Spleen (tissue), 7 donors: ENCODE results near the gene RAB3IL1.
A peak's percentile ranks its signal among the peaks of the same experiment; 100 is the strongest.

ENCODE experiments used
- POLR2A ChIP-seq, 3 donors: fragments of 450-650 bp; IDR thresholded peaks; one replicate each; pipeline ENCODE4 v1.5.1; 2017; ENCODE audit warnings: antibody characterized with exemption in 3 of 3, mild to moderate bottlenecking in 1 of 3
- TF ChIP-seq, protein P1 (sequence below), 11 experiments: fragments of 200-600 bp in 7 of 11; fragments of 450-650 bp in 4 of 11; sonication (generic) in 4 of 11; IDR thresholded peaks in 8 of 11; conservative IDR thresholded peaks in 3 of 11; 1 replicate in 7 of 11; 2 replicates in 4 of 11; pipeline versions ENCODE4 v1.4.0 to v1.8.0; 2016 to 2021; ENCODE audit warnings: antibody characterized with exemption in 11 of 11, inconsistent platforms in 4 of 11, mild to moderate bottlenecking in 1 of 11
- donor health status: DM: no; HTN: no; CAD: no; lungs with moderate emphysema.
- donor health status: DM: no; HTN: no; CAD: no.
- donor health status: DM: no; HTN: no; CAD: no.

- TF ChIP-seq, protein P1, sequence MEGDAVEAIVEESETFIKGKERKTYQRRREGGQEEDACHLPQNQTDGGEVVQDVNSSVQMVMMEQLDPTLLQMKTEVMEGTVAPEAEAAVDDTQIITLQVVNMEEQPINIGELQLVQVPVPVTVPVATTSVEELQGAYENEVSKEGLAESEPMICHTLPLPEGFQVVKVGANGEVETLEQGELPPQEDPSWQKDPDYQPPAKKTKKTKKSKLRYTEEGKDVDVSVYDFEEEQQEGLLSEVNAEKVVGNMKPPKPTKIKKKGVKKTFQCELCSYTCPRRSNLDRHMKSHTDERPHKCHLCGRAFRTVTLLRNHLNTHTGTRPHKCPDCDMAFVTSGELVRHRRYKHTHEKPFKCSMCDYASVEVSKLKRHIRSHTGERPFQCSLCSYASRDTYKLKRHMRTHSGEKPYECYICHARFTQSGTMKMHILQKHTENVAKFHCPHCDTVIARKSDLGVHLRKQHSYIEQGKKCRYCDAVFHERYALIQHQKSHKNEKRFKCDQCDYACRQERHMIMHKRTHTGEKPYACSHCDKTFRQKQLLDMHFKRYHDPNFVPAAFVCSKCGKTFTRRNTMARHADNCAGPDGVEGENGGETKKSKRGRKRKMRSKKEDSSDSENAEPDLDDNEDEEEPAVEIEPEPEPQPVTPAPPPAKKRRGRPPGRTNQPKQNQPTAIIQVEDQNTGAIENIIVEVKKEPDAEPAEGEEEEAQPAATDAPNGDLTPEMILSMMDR (IDR thresholded peaks at IDR 0.05 in 8 of 11, conservative IDR thresholded peaks at IDR 0.05 in 3 of 11), result peak; percentile 79 to 96 (median 89)
- TF ChIP-seq POLR2A (IDR thresholded peaks at IDR 0.05), result no peak
Observed at GRCh38 chr11:61947486-61948210, 30.3 kb upstream of the RAB3IL1 start.
